ENCODE measurements around the gene CIBAR2. TPM values are rescaled to one million over a fixed set of nuclear protein-coding genes. Genes with fewer than 3 reads are reported as not detected.

Gene CIBAR2
- total RNA-seq, 2 experiments from 2014 or later: not detected

DNA sequence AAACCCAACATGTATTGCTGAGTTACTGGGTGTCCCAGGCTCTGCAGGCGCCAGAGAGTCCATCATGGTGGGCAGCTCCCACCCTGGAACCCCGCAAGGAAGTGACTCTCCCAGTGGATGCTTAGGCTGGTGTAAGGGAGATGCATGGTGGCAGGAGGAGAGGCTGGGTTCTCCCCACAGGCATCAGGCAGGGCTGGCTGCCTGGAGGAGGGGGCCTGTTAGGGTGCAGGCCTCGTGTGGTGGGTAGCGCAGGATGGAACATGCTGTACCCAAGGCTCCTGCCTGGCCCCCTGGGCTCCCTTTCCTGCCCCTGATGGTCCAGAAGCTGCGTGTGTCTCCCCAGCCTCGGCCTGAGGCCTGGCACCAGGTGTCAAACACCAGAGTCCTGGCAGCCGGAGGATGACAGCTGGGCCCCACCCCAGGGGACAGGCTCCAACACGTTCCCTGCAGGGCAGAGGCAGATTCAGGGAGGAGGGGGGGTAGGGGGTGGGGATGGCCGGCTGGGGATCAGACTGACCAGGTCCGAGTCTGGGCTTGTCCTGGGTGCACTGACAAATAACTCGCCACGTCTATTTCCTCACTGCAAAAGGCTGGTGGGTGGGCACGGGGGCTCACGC lies 40.2 kb upstream of the CIBAR2 start:
- H3K27ac Mint-ChIP-seq: no peak overlapping the region
- DNase-seq: no peak
- H3K4me3 Mint-ChIP-seq: no peak overlapping the region
- POLR2A ChIA-PET: interaction anchor here (0.6 kb wide), 1 partner anchor 185 kb away, joined by 3 read pairs; no protein-coding TSS in a partner anchor
- no peaks in the 10 kb centered on the region for H3K36me3 Mint-ChIP-seq (ENCODE audit: low read depth)
- no peaks in the 10 kb centered on the region for H3K27me3 Mint-ChIP-seq
- CTCF ChIA-PET: interaction anchor here (0.8 kb wide), 1 partner anchor 38 kb away, joined by 4 read pairs; no protein-coding TSS in a partner anchor
- no peak for ATAC-seq
- H3K9me3 Mint-ChIP-seq: no peaks in the 10 kb centered on the region
- intact Hi-C loops (cut with micrococcal nuclease): no loop called here
- TF ChIP-seq, protein P1, sequence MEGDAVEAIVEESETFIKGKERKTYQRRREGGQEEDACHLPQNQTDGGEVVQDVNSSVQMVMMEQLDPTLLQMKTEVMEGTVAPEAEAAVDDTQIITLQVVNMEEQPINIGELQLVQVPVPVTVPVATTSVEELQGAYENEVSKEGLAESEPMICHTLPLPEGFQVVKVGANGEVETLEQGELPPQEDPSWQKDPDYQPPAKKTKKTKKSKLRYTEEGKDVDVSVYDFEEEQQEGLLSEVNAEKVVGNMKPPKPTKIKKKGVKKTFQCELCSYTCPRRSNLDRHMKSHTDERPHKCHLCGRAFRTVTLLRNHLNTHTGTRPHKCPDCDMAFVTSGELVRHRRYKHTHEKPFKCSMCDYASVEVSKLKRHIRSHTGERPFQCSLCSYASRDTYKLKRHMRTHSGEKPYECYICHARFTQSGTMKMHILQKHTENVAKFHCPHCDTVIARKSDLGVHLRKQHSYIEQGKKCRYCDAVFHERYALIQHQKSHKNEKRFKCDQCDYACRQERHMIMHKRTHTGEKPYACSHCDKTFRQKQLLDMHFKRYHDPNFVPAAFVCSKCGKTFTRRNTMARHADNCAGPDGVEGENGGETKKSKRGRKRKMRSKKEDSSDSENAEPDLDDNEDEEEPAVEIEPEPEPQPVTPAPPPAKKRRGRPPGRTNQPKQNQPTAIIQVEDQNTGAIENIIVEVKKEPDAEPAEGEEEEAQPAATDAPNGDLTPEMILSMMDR (IDR thresholded peaks at IDR 0.05): no peak
- peaks cover 7% of the 10 kb centered on the region for H3K4me1 Mint-ChIP-seq (ENCODE audit: low read depth)

DNA sequence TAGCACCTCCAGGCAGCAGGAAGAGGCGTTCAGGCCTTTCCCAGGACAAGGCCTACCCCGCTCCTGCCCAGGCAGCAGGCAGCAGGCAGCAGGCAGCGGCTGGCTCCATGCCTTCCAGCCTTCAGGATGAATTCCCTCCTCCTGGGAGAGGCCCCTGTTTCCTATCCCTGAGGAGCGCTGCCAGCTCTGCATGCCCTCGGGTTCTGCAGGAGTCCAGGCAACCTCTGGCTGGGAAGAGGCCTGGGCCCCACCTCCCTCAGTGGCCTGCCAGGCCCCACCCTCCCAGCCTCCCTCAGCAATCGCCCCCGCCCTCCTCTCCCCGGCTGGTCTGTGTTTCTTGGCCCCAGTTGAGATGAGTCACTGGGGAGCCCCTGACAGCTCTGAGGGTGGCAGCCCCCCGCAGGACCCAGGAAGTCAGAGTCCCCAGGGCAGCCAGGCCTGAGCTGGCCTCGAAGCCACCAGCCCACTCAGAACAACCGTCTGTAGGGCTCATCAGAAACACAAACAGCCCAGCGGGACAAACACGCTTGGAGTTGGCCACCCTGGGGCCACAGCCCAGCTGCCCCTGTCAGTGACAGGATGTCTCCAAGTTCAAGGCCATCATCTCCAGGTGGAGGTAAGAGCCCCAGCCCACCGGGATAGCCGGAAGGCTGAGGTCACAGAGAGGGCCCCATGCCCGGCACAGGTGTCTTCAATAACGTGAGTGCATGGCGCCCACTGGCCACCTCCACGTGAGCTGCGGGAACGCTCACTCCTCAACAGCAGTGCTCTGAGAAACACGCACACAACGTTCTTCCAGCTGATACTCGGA lies 39.5 kb upstream of the CIBAR2 start:
- POLR2A ChIA-PET: no interaction called here
- Mint-ChIP-seq H3K9me3 (no peaks in the 10 kb centered on the region), H3K4me3 (no peak overlapping the region), H3K27ac (no peak overlapping the region), H3K36me3 (ENCODE audit: low read depth) (no peaks in the 10 kb centered on the region), H3K4me1 (ENCODE audit: low read depth) (peaks cover 1% of the 10 kb centered on the region), H3K27me3 (no peaks in the 10 kb centered on the region)
- CTCF ChIA-PET: no interaction called here
- TF ChIP-seq, protein P1 (IDR thresholded peaks at IDR 0.05): no peak
- ATAC-seq: peak; percentile 85
- intact Hi-C loops (cut with micrococcal nuclease): no loop called here
- peak; percentile 47 for DNase-seq

DNA sequence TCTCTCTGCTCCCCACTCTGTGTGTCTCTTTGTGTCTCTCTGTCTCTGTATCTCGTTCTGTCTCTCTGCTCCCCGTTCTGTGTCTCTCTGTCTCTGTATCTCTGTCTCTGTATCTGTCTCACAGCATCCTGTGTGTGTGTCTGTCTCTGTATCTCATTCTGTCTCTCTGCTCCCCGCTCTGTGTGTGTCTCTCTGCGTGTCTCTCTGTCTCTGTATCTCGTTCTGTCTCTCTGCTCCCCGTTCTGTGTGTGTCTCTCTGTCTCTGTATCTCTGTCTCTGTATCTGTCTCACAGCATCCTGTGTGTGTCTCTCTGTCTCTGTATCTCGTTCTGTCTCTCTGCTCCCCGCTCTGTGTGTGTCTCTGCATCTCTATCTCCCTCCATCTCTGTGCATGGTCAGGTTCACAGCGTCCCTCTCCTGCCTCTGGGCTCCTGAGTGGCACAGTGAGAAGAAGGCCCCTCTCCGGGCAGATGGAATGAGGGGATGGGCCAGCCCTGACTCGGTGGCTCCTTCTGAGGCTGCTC lies 38.9 kb upstream of the CIBAR2 start:
- no peak overlapping the region for H3K4me3 Mint-ChIP-seq
- DNase-seq: no peak
- ATAC-seq: no peak
- intact Hi-C loops (cut with micrococcal nuclease): no loop called here
- H3K36me3 Mint-ChIP-seq (ENCODE audit: low read depth): no peaks in the 10 kb centered on the region
- H3K9me3 Mint-ChIP-seq: no peaks in the 10 kb centered on the region
- ChIA-PET CTCF (no interaction called here), POLR2A (no interaction called here)
- H3K27ac Mint-ChIP-seq: no peak overlapping the region
- TF ChIP-seq, protein P1 (IDR thresholded peaks at IDR 0.05): no peak
- H3K4me1 Mint-ChIP-seq (ENCODE audit: low read depth): no peaks in the 10 kb centered on the region
- no peaks in the 10 kb centered on the region for H3K27me3 Mint-ChIP-seq

DNA sequence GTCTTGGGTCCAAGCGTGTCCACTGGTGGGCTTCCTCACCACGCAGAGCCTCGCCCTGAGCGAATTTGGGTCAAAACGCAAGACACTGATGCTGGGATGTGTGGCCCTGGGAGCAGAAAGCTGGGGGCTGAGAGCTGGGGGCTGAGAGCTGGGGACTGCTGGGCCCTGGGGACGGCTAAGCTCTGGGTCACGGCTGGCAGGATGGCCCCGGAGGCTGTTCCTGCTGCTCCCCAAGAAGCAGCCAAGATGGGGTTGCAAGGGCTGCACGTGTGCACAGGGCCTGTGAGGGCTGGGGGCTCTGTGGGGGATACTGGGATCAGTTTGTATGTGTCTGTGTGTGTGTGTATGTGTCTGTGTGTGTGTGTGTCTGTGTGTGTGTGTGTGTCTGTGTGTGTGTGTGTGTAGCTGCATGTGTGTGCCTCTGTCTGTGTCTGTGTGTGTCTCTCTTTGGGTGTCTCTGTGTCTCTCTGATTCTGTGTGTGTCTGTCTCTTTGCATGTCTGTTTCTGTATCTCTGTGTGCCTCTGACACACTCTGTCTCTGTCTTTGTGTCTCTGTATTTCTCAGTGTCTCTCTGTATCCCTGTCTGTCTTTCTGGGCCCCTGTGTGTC lies 38.2 kb upstream of the CIBAR2 start:
- Mint-ChIP-seq H3K27me3 (no peaks in the 10 kb centered on the region), H3K4me1 (ENCODE audit: low read depth) (no peaks in the 10 kb centered on the region), H3K27ac (no peak overlapping the region), H3K4me3 (no peak overlapping the region), H3K36me3 (ENCODE audit: low read depth) (no peaks in the 10 kb centered on the region), H3K9me3 (no peaks in the 10 kb centered on the region)
- POLR2A ChIA-PET: no interaction called here
- intact Hi-C loops (cut with micrococcal nuclease): no loop called here
- CTCF ChIA-PET: no interaction called here
- TF ChIP-seq, protein P1 (IDR thresholded peaks at IDR 0.05): no peak
- ATAC-seq (no peak), DNase-seq (no peak)

DNA sequence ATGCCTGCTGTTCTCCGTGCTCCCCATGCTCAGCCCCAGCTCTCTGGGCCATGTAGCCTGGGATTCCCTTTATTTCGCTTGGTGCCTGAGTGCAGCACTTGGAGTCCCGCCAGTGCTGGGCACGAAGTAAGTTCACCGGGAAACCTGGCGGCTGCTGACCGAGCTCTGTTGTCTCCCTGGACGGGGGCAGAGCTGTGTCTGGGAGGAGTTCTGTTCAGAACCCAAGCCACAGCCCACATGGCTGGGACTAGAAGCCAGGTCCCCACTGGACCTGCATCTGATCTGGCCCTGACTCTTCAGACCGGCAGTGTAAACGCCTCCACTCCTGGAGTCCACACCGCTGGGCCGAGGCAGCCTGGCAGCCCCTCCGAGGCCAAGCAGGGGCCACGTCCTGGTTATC lies 37.5 kb upstream of the CIBAR2 start:
- H3K27me3 Mint-ChIP-seq: no peaks in the 10 kb centered on the region
- TF ChIP-seq, protein P1 (IDR thresholded peaks at IDR 0.05): no peak
- no peak overlapping the region for H3K4me3 Mint-ChIP-seq
- H3K36me3 Mint-ChIP-seq (ENCODE audit: low read depth): no peaks in the 10 kb centered on the region
- ChIA-PET CTCF (no interaction called here), POLR2A (no interaction called here)
- DNase-seq: no peak
- intact Hi-C loops (cut with micrococcal nuclease): no loop called here
- H3K9me3 Mint-ChIP-seq: no peaks in the 10 kb centered on the region
- H3K4me1 Mint-ChIP-seq (ENCODE audit: low read depth): no peaks in the 10 kb centered on the region
- no peak for ATAC-seq
- H3K27ac Mint-ChIP-seq: no peak overlapping the region
